Esophagus muscularis mucosa (tissue), 3 donors: ENCODE data around the gene SPATA33.

Experiments used
- POLR2A ChIP-seq: fragments of 450-650 bp; IDR thresholded peaks from one replicate; pipeline ENCODE4 v1.6.1; 2017; ENCODE audit warnings: antibody characterized with exemption, moderate library complexity, mild to moderate bottlenecking, low read depth
- POLR2AphosphoS5 ChIP-seq, 2 donors: sonication (generic); formaldehyde crosslinking; IDR thresholded peaks; one replicate each; pipeline ENCODE4 v1.6.1; 2017; ENCODE audit warnings: antibody characterized with exemption in 2 of 2
- TF ChIP-seq, protein P1 (sequence below), 3 experiments: fragments of 200-600 bp in 2 of 3; fragments of 450-650 bp in 1 of 3; sonication (generic) in 2 of 3; IDR thresholded peaks; one replicate each; pipeline ENCODE4 v1.5.1; 2017 to 2019; ENCODE audit warnings: antibody characterized with exemption in 3 of 3, mild to moderate bottlenecking in 2 of 3, moderate library complexity in 1 of 3

GRCh38 chr16:89686520-89687091 lies 29.0 kb downstream of the SPATA33 start, which contains the start of gene CDK10:
- TF ChIP-seq POLR2AphosphoS5 (IDR thresholded peaks at IDR 0.05): peak; percentile 81 to 91
- TF ChIP-seq, protein P1, sequence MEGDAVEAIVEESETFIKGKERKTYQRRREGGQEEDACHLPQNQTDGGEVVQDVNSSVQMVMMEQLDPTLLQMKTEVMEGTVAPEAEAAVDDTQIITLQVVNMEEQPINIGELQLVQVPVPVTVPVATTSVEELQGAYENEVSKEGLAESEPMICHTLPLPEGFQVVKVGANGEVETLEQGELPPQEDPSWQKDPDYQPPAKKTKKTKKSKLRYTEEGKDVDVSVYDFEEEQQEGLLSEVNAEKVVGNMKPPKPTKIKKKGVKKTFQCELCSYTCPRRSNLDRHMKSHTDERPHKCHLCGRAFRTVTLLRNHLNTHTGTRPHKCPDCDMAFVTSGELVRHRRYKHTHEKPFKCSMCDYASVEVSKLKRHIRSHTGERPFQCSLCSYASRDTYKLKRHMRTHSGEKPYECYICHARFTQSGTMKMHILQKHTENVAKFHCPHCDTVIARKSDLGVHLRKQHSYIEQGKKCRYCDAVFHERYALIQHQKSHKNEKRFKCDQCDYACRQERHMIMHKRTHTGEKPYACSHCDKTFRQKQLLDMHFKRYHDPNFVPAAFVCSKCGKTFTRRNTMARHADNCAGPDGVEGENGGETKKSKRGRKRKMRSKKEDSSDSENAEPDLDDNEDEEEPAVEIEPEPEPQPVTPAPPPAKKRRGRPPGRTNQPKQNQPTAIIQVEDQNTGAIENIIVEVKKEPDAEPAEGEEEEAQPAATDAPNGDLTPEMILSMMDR (IDR thresholded peaks at IDR 0.05): no peak
- TF ChIP-seq POLR2A: peak; percentile 5
